ENCODE measurements around the gene HAPLN1.

HAPLN1 gene

GRCh38 chr5:83718195-83718825, 2.3 kb downstream of the HAPLN1 start:
- no peak for DNase-seq (ENCODE audit: low spot score)

GRCh38 chr5:83715236-83716065, 5.2 kb downstream of the HAPLN1 start:
- DNase-seq (ENCODE audit: low spot score), result no peak

GRCh38 chr5:83714810-83715209, 5.8 kb downstream of the HAPLN1 start:
- no peak for DNase-seq (ENCODE audit: low spot score)

GRCh38 chr5:83711982-83712601, 8.6 kb downstream of the HAPLN1 start:
- no peak for DNase-seq (ENCODE audit: low spot score)

- DNase-seq (ENCODE audit: low spot score), result no peak
Observed at GRCh38 chr5:83709973-83710372, 10.7 kb downstream of the HAPLN1 start.

- no peak for DNase-seq (ENCODE audit: low spot score)
Observed at GRCh38 chr5:83708170-83708569, 12.5 kb downstream of the HAPLN1 start.

GRCh38 chr5:83703059-83703458, 17.6 kb downstream of the HAPLN1 start:
- no peak for DNase-seq (ENCODE audit: low spot score)

GRCh38 chr5:83701886-83702285, 18.8 kb downstream of the HAPLN1 start:
- no peak for DNase-seq (ENCODE audit: low spot score)

GRCh38 chr5:83689881-83690280, 30.8 kb downstream of the HAPLN1 start:
- no peak for DNase-seq (ENCODE audit: low spot score)

- DNase-seq (ENCODE audit: low spot score), result no peak
Observed at GRCh38 chr5:83688281-83688680, 32.4 kb downstream of the HAPLN1 start.

GRCh38 chr5:83687124-83687619, 33.5 kb downstream of the HAPLN1 start:
- DNase-seq (ENCODE audit: low spot score), result no peak

- DNase-seq (ENCODE audit: low spot score), result no peak
Observed at GRCh38 chr5:83686251-83686650, 34.4 kb downstream of the HAPLN1 start.

- DNase-seq (ENCODE audit: low spot score), result no peak
Observed at GRCh38 chr5:83683836-83684235, 36.8 kb downstream of the HAPLN1 start.

GRCh38 chr5:83672646-83673045, 48.0 kb downstream of the HAPLN1 start:
- no peak for DNase-seq (ENCODE audit: low spot score)

GRCh38 chr5:83672158-83672557, 48.5 kb downstream of the HAPLN1 start:
- no peak for DNase-seq (ENCODE audit: low spot score)

- DNase-seq (ENCODE audit: low spot score), result no peak
Observed at GRCh38 chr5:83665631-83666030, 55.0 kb downstream of the HAPLN1 start.

GRCh38 chr5:83662558-83662957, 58.1 kb downstream of the HAPLN1 start:
- DNase-seq (ENCODE audit: low spot score), result no peak

GRCh38 chr5:83657807-83658525, 62.7 kb downstream of the HAPLN1 start:
- DNase-seq (ENCODE audit: low spot score), result no peak

GRCh38 chr5:83654427-83654994, 66.1 kb downstream of the HAPLN1 start:
- DNase-seq (ENCODE audit: low spot score), result no peak

- DNase-seq (ENCODE audit: low spot score), result no peak
Observed at GRCh38 chr5:83653669-83654068, 67.0 kb downstream of the HAPLN1 start.

GRCh38 chr5:83645936-83646335, 74.7 kb downstream of the HAPLN1 start:
- no peak for DNase-seq (ENCODE audit: low spot score)

- DNase-seq (ENCODE audit: low spot score), result no peak
Observed at GRCh38 chr5:83644301-83644700, 76.4 kb downstream of the HAPLN1 start.

Measured in left forelimb (tissue), 1 donor.